ENCODE measurements around the gene C11orf68. TPM values are rescaled to one million over a fixed set of nuclear protein-coding genes. Genes with fewer than 3 reads are reported as not detected.

The C11orf68 gene
- total RNA-seq, 2 experiments from 2014 or later: 10.7 to 28.1 TPM

DNA sequence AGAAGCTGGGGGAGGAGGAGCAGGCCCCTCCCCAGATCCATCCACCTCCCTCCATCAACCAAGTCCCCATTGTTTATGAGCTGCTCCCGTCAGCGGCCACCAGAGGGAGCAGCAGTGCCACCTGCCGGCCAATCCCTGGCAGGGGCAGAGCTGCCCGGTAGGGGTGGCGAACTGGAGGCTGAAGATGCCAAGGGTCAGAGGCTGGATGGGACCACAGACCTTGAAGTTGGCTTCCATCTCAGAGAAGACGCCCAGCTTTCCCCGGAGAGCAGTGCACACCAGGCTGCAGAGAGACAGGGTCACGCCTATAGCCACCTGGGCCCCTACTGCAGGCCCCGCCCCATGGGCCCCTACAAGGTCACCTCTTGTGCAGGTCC lies 34.2 kb downstream of the C11orf68 start:
- BruUV-seq (replicated peaks): no TSS peak
- intact Hi-C loops (cut with micrococcal nuclease; ENCODE audit: unreplicated experiment): loop anchor here (1.0 to 5.0 kb wide), 2 partner anchors 105 to 248 kb away; no protein-coding TSS in a partner anchor
- H3K9me2 ChIP-seq (ENCODE audit: insufficient read depth, low read length): no peaks in the 10 kb centered on the region
- CTCF ChIA-PET (ENCODE audit: unreplicated experiment): interaction anchor here (0.6 to 0.7 kb wide), 5 partner anchors 9 to 104 kb away, joined by 3 to 5 read pairs (median 3); no protein-coding TSS in a partner anchor
- H3K4me3 ChIP-seq (ENCODE audit: low read depth, low read length, poor library complexity, severe bottlenecking): no peak overlapping the region
- peaks cover 16% of the 10 kb centered on the region; the same call in 1 of the 2 replicates for H3K79me2 ChIP-seq (ENCODE audit: insufficient read depth, low read depth, low read length)
- H3K9me3 ChIP-seq (ENCODE audit: low read length): no peaks in the 10 kb centered on the region
- TF ChIP-seq EZH2phosphoT487 (IDR thresholded peaks at IDR 0.05; ENCODE audit: borderline replicate concordance, low read depth, low read length): no peak
- TF ChIP-seq, protein P1, sequence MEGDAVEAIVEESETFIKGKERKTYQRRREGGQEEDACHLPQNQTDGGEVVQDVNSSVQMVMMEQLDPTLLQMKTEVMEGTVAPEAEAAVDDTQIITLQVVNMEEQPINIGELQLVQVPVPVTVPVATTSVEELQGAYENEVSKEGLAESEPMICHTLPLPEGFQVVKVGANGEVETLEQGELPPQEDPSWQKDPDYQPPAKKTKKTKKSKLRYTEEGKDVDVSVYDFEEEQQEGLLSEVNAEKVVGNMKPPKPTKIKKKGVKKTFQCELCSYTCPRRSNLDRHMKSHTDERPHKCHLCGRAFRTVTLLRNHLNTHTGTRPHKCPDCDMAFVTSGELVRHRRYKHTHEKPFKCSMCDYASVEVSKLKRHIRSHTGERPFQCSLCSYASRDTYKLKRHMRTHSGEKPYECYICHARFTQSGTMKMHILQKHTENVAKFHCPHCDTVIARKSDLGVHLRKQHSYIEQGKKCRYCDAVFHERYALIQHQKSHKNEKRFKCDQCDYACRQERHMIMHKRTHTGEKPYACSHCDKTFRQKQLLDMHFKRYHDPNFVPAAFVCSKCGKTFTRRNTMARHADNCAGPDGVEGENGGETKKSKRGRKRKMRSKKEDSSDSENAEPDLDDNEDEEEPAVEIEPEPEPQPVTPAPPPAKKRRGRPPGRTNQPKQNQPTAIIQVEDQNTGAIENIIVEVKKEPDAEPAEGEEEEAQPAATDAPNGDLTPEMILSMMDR (conservative IDR thresholded peaks at IDR 0.05; ENCODE audit: low read length): peak; percentile 99
- peaks cover 45% of the 10 kb centered on the region for H3K4me1 ChIP-seq (ENCODE audit: insufficient read depth, low read length, poor library complexity, severe bottlenecking)
- no peaks in the 10 kb centered on the region for H4K20me1 ChIP-seq (ENCODE audit: insufficient read depth, low read length)
- H3K4me2 ChIP-seq (ENCODE audit: low read length): peak overlapping the region; percentile 55
- DNase-seq (ENCODE audit: low spot score): peak; percentile 83
- POLR2A ChIA-PET: interaction anchor here (0.6 to 1.2 kb wide), 8 partner anchors 10 to 221 kb away, joined by 3 to 7 read pairs (median 3); partner anchors contain the start of gene MUS81
- H3K27ac ChIP-seq (ENCODE audit: low read depth, low read length, poor library complexity, severe bottlenecking): no peak overlapping the region
- H3K36me3 ChIP-seq (ENCODE audit: insufficient read depth, low read length): peaks cover 53% of the 10 kb centered on the region
- H2AFZ ChIP-seq (ENCODE audit: low read length): no peak overlapping the region

GRCh38 chr11:65883786-65884715 lies 34.8 kb downstream of the C11orf68 start:
- Histone ChIP-seq H3K27ac (ENCODE audit: low read depth, low read length, poor library complexity, severe bottlenecking) (no peak overlapping the region), H4K20me1 (ENCODE audit: insufficient read depth, low read length) (no peaks in the 10 kb centered on the region), H2AFZ (ENCODE audit: low read length) (no peak overlapping the region), H3K4me1 (ENCODE audit: insufficient read depth, low read length, poor library complexity, severe bottlenecking) (peaks cover 38% of the 10 kb centered on the region), H3K36me3 (ENCODE audit: insufficient read depth, low read length) (peaks cover 53% of the 10 kb centered on the region), H3K9me3 (ENCODE audit: low read length) (no peaks in the 10 kb centered on the region), H3K9me2 (ENCODE audit: insufficient read depth, low read length) (no peaks in the 10 kb centered on the region), H3K4me3 (ENCODE audit: low read depth, low read length, poor library complexity, severe bottlenecking) (no peak overlapping the region), H3K4me2 (ENCODE audit: low read length) (no peak overlapping the region), H3K79me2 (ENCODE audit: insufficient read depth, low read depth, low read length) (peaks cover 16% of the 10 kb centered on the region; the same call in 1 of the 2 replicates)
- TF ChIP-seq EZH2phosphoT487 (IDR thresholded peaks at IDR 0.05; ENCODE audit: borderline replicate concordance, low read depth, low read length): no peak
- ChIA-PET POLR2A (interaction anchor here (0.6 to 1.2 kb wide), 5 partner anchors 10 to 220 kb away, joined by 3 to 7 read pairs (median 3); partner anchors contain the start of gene MUS81), CTCF (ENCODE audit: unreplicated experiment) (interaction anchor here (0.6 to 0.7 kb wide), 4 partner anchors 10 to 104 kb away, joined by 3 to 5 read pairs (median 3); no protein-coding TSS in a partner anchor)
- DNase-seq (ENCODE audit: low spot score): no peak
- intact Hi-C loops (cut with micrococcal nuclease; ENCODE audit: unreplicated experiment): loop anchor here (1.0 kb wide), 1 partner anchor 105 kb away; no protein-coding TSS in a partner anchor
- BruUV-seq (replicated peaks): no TSS peak

- H3K9me3 ChIP-seq (ENCODE audit: low read length): no peaks in the 10 kb centered on the region
- ChIA-PET CTCF (ENCODE audit: unreplicated experiment) (no interaction called here), POLR2A (no interaction called here)
- peaks cover 33% of the 10 kb centered on the region for H3K4me1 ChIP-seq (ENCODE audit: insufficient read depth, low read length, poor library complexity, severe bottlenecking)
- TF ChIP-seq EZH2phosphoT487 (IDR thresholded peaks at IDR 0.05; ENCODE audit: borderline replicate concordance, low read depth, low read length): no peak
- TF ChIP-seq, protein P1 (conservative IDR thresholded peaks at IDR 0.05; ENCODE audit: low read length): no peak
- H3K4me3 ChIP-seq (ENCODE audit: low read depth, low read length, poor library complexity, severe bottlenecking): no peak overlapping the region
- BruUV-seq (replicated peaks): no TSS peak
- no peak for DNase-seq (ENCODE audit: low spot score)
- H3K36me3 ChIP-seq (ENCODE audit: insufficient read depth, low read length): peaks cover 53% of the 10 kb centered on the region
- H3K4me2 ChIP-seq (ENCODE audit: low read length): no peak overlapping the region
- no peak overlapping the region for H2AFZ ChIP-seq (ENCODE audit: low read length)
- H3K79me2 ChIP-seq (ENCODE audit: insufficient read depth, low read depth, low read length): peaks cover 16% of the 10 kb centered on the region; the same call in 1 of the 2 replicates
- H3K9me2 ChIP-seq (ENCODE audit: insufficient read depth, low read length): no peaks in the 10 kb centered on the region
- no peaks in the 10 kb centered on the region for H4K20me1 ChIP-seq (ENCODE audit: insufficient read depth, low read length)
- intact Hi-C loops (cut with micrococcal nuclease; ENCODE audit: unreplicated experiment): no loop called here
- H3K27ac ChIP-seq (ENCODE audit: low read depth, low read length, poor library complexity, severe bottlenecking): no peak overlapping the region
These were observed 35.7 kb downstream of the C11orf68 start for GRCh38 chr11:65883058-65883761.
